ENCODE measurements around the gene LDLRAD1. TPM values are rescaled to one million over a fixed set of nuclear protein-coding genes. Genes with fewer than 3 reads are reported as not detected.
"Not testable (repeated sequence)": the region's sequence is repeated elsewhere in the genome, so short reads cannot be mapped to it uniquely, and the experiment has no call there.

Gene LDLRAD1
- total RNA-seq, 1 donor from 2014 or later: not detected

DNA sequence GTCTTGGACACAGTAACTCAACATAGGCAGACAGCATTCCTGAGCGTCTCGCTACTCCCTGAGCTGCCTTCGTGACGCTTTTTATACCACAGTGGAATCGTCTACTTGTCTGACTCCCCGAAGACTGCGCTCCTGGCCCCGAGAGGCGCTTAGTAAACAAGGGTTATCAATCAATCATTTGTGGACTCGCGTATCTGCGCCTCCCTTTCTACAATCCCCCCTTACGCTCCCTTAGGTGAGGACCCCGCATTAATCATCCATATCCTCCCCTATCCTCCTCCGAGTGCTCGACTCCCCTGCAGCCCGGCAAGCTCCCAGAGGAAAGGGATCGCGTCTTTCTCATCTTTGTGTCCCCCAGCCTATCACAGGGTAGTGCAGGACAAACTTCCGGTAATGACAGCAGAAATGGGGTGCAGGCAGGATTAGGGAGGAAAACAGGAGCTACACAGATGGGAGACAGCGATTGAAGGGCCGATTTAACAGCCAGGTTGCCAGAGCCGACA, 34.5 kb upstream of the LDLRAD1 start:
- TF ChIP-seq, protein P1, sequence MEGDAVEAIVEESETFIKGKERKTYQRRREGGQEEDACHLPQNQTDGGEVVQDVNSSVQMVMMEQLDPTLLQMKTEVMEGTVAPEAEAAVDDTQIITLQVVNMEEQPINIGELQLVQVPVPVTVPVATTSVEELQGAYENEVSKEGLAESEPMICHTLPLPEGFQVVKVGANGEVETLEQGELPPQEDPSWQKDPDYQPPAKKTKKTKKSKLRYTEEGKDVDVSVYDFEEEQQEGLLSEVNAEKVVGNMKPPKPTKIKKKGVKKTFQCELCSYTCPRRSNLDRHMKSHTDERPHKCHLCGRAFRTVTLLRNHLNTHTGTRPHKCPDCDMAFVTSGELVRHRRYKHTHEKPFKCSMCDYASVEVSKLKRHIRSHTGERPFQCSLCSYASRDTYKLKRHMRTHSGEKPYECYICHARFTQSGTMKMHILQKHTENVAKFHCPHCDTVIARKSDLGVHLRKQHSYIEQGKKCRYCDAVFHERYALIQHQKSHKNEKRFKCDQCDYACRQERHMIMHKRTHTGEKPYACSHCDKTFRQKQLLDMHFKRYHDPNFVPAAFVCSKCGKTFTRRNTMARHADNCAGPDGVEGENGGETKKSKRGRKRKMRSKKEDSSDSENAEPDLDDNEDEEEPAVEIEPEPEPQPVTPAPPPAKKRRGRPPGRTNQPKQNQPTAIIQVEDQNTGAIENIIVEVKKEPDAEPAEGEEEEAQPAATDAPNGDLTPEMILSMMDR (IDR thresholded peaks at IDR 0.05): no peak
- H3K9me3 Mint-ChIP-seq (ENCODE audit: unreplicated experiment): no peaks in the 10 kb centered on the region

GRCh38 chr1:54051933-54052430, 34.0 kb upstream of the LDLRAD1 start:
- Mint-ChIP-seq H3K36me3 (ENCODE audit: unreplicated experiment) (no peaks in the 10 kb centered on the region), H3K4me1 (ENCODE audit: unreplicated experiment) (peaks cover 21% of the 10 kb centered on the region), H3K27me3 (ENCODE audit: unreplicated experiment) (no peaks in the 10 kb centered on the region), H3K9me3 (ENCODE audit: unreplicated experiment) (no peaks in the 10 kb centered on the region), H3K27ac (ENCODE audit: unreplicated experiment) (no peak overlapping the region), H3K4me3 (ENCODE audit: unreplicated experiment) (no peak overlapping the region)
- DNase-seq (ENCODE audit: extremely low spot score, unreplicated experiment): no peak
- TF ChIP-seq, protein P1 (IDR thresholded peaks at IDR 0.05): no peak

More for the DNA sequence above, 34.5 kb upstream of the LDLRAD1 start:
- H3K27ac Mint-ChIP-seq (ENCODE audit: unreplicated experiment): no peak overlapping the region
- peaks cover 16% of the 10 kb centered on the region for H3K4me1 Mint-ChIP-seq (ENCODE audit: unreplicated experiment)
- peaks cover 1% of the 10 kb centered on the region for H3K36me3 Mint-ChIP-seq (ENCODE audit: unreplicated experiment)
- no peaks in the 10 kb centered on the region for H3K27me3 Mint-ChIP-seq (ENCODE audit: unreplicated experiment)
- no peak for DNase-seq (ENCODE audit: extremely low spot score, unreplicated experiment)
- no peak overlapping the region for H3K4me3 Mint-ChIP-seq (ENCODE audit: unreplicated experiment)

- H3K4me1 Mint-ChIP-seq (ENCODE audit: unreplicated experiment): peaks cover 23% of the 10 kb centered on the region
- H3K4me3 Mint-ChIP-seq (ENCODE audit: unreplicated experiment); H3K9me3 Mint-ChIP-seq (ENCODE audit: unreplicated experiment); H3K36me3 Mint-ChIP-seq (ENCODE audit: unreplicated experiment); DNase-seq (ENCODE audit: extremely low spot score, unreplicated experiment); H3K27me3 Mint-ChIP-seq (ENCODE audit: unreplicated experiment); H3K27ac Mint-ChIP-seq (ENCODE audit: unreplicated experiment): not testable (repeated sequence)
Measured at GRCh38 chr1:54050435-54050834, 32.4 kb upstream of the LDLRAD1 start.

- no peaks in the 10 kb centered on the region for H3K27me3 Mint-ChIP-seq (ENCODE audit: unreplicated experiment)
- no peak overlapping the region for H3K27ac Mint-ChIP-seq (ENCODE audit: unreplicated experiment)
- peaks cover 11% of the 10 kb centered on the region for H3K4me1 Mint-ChIP-seq (ENCODE audit: unreplicated experiment)
- TF ChIP-seq, protein P1 (IDR thresholded peaks at IDR 0.05): no peak
- no peak overlapping the region for H3K4me3 Mint-ChIP-seq (ENCODE audit: unreplicated experiment)
- H3K36me3 Mint-ChIP-seq (ENCODE audit: unreplicated experiment): peaks cover 18% of the 10 kb centered on the region
- DNase-seq (ENCODE audit: extremely low spot score, unreplicated experiment): no peak
- no peaks in the 10 kb centered on the region for H3K9me3 Mint-ChIP-seq (ENCODE audit: unreplicated experiment)
Measured at GRCh38 chr1:54047384-54048305, 29.7 kb upstream of the LDLRAD1 start.

GRCh38 chr1:54046671-54047383, 28.8 kb upstream of the LDLRAD1 start:
- no peaks in the 10 kb centered on the region for H3K27me3 Mint-ChIP-seq (ENCODE audit: unreplicated experiment)
- no peak overlapping the region for H3K4me3 Mint-ChIP-seq (ENCODE audit: unreplicated experiment)
- no peak for DNase-seq (ENCODE audit: extremely low spot score, unreplicated experiment)
- TF ChIP-seq, protein P1 (IDR thresholded peaks at IDR 0.05): no peak
- H3K36me3 Mint-ChIP-seq (ENCODE audit: unreplicated experiment): peaks cover 27% of the 10 kb centered on the region
- H3K27ac Mint-ChIP-seq (ENCODE audit: unreplicated experiment): no peak overlapping the region
- peaks cover 11% of the 10 kb centered on the region for H3K4me1 Mint-ChIP-seq (ENCODE audit: unreplicated experiment)
- H3K9me3 Mint-ChIP-seq (ENCODE audit: unreplicated experiment): no peaks in the 10 kb centered on the region
